IPS DF 6.9 (cell line): ENCODE data around the gene LRP1B.

Experiments used
- DNase-seq: peaks from one replicate; pipeline ENCODE4 v3.0.0-alpha.2; 2013; ENCODE audit warnings: low read depth, low spot score
- H3K27ac ChIP-seq: one replicate; pipeline ENCODE4 v1.5.1; 2013; ENCODE audit warnings: low read length, control low read depth
- H3K27me3 ChIP-seq: 2 replicates; pipeline ENCODE4 v1.6.1; 2013; ENCODE audit warnings: mild to moderate bottlenecking, low read length; ENCODE audit not compliant: control insufficient read depth, insufficient read depth
- H3K36me3 ChIP-seq: 2 replicates; pipeline ENCODE4 v1.6.1; 2013; ENCODE audit warnings: low read length; ENCODE audit not compliant: control insufficient read depth, insufficient read depth
- H3K4me1 ChIP-seq: 2 replicates; pipeline ENCODE4 v1.6.1; 2013; ENCODE audit warnings: low read length; ENCODE audit not compliant: control insufficient read depth, insufficient read depth
- H3K4me3 ChIP-seq: 2 replicates; pipeline ENCODE4 v1.5.1; 2013; ENCODE audit warnings: mild to moderate bottlenecking, low read length
- H3K9me3 ChIP-seq: 2 replicates; pipeline ENCODE4 v1.6.1; 2013; ENCODE audit warnings: low read length, inconsistent platforms; ENCODE audit not compliant: control insufficient read depth, insufficient read depth
- WGBS: extraction: QIAGEN DNeasy Blood & Tissue Kit; methylation state at CpG from one replicate; pipeline ENCODE4 v1.1.7; 2013; ENCODE audit warnings: mixed read lengths, missing lambda C conversion rate; ENCODE audit not compliant: insufficient read length, insufficient coverage; 5-methylcytosine and 5-hydroxymethylcytosine counted together

The LRP1B gene

GRCh38 chr2:141381946-141382345 is 748.9 kb downstream of the LRP1B start:
- H3K36me3 ChIP-seq, result no peaks in the 10 kb centered on the region
- WGBS, result no CpG with 5 or more reads among the region's 1 CpG
- H3K4me3 ChIP-seq, result no peak overlapping the region
- H3K4me1 ChIP-seq, result no peaks in the 10 kb centered on the region
- no peaks in the 10 kb centered on the region for H3K27me3 ChIP-seq
- no peak for DNase-seq
- no peaks in the 10 kb centered on the region for H3K9me3 ChIP-seq
- H3K27ac ChIP-seq, result no peak overlapping the region

DNA sequence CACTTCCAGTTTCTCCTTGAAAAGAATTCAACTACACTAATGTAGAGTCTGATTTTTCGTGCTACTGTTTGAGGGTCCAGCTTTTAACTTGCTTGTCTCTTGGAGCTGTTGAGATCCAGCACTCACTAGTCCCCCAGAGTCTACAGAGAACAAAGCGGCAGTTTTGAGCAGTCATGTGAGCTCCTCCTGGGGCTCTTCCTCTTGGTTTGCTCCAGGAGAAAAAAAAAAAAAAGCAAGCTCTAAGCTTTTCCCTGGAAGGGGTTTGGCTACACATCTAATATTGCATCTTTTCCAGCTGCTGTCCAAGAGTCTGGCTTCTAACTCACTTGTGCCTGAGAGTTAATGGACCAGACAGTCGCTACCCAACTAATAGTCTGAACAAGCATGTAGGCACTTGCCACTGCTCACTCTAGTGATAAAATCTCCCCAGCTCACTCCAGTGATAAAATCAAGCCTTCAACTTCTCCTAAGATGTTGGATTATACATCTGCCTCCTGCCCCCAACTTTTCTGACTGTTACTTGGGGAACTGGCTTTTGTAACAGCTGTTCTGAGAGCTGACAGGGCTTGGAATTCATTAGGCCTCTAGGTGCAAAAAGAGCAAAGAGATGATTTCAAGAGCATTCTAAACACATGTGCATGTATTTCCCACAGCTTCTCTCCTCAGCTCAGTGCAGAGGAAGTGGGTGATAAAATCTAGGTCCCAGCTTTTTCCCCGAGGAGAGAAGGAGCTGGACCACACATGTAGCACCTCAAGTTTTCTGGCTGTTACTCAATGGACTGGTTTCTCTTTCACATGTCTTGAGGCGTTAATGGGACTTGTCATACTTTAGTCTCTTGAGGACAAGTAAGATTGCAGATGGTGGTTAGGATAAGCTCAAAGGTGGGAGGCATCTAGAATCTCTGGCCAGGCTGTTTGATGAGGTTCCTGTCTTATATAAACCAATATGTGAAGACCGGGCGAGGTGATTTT is 750.5 kb downstream of the LRP1B start:
- Histone ChIP-seq H3K27me3 (no peaks in the 10 kb centered on the region), H3K4me1 (no peaks in the 10 kb centered on the region), H3K4me3 (no peak overlapping the region), H3K36me3 (no peaks in the 10 kb centered on the region), H3K27ac (no peak overlapping the region), H3K9me3 (no peaks in the 10 kb centered on the region)
- WGBS, result no CpG with 5 or more reads among the region's 7 CpGs
- DNase-seq, result no peak

- Histone ChIP-seq H3K4me1 (no peaks in the 10 kb centered on the region), H3K36me3 (no peaks in the 10 kb centered on the region), H3K27ac (no peak overlapping the region), H3K9me3 (no peaks in the 10 kb centered on the region), H3K4me3 (no peak overlapping the region), H3K27me3 (no peaks in the 10 kb centered on the region)
- DNase-seq, result no peak
- WGBS, result no CpG with 5 or more reads among the region's 1 CpG
These were observed 766.0 kb downstream of the LRP1B start for GRCh38 chr2:141364821-141365220.

DNA sequence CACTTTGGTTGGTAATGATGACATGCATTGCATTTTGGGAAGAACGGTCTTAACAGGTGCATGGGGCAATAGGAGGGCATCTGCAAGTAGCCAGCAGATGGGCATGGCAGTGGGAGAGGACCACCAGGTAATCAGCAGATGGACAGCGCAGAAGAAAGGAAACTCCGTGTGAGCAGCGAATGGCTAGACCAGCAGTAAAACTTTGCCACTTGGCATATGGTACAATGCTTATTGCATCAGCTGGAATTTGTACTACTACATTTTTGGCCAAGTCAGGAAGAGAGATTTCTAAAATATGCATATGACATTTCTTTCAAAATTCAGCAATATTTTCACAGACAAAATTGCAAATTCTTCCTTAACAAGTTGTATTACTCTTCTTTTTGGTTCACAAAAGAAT is 768.5 kb downstream of the LRP1B start:
- Histone ChIP-seq H3K4me1 (no peaks in the 10 kb centered on the region), H3K9me3 (no peaks in the 10 kb centered on the region), H3K27me3 (no peaks in the 10 kb centered on the region), H3K4me3 (no peak overlapping the region), H3K27ac (no peak overlapping the region), H3K36me3 (no peaks in the 10 kb centered on the region)
- no peak for DNase-seq
- WGBS, result no CpG with 5 or more reads among the region's 4 CpGs

- Histone ChIP-seq H3K36me3 (no peaks in the 10 kb centered on the region), H3K4me1 (no peaks in the 10 kb centered on the region), H3K27ac (no peak overlapping the region), H3K4me3 (no peak overlapping the region), H3K9me3 (no peaks in the 10 kb centered on the region), H3K27me3 (no peaks in the 10 kb centered on the region)
- DNase-seq, result no peak
- no CpG with 5 or more reads among the region's 1 CpG for WGBS
These were observed 782.3 kb downstream of the LRP1B start for GRCh38 chr2:141348481-141348880.

- Histone ChIP-seq H3K4me1 (no peaks in the 10 kb centered on the region), H3K4me3 (no peak overlapping the region), H3K36me3 (no peaks in the 10 kb centered on the region), H3K27me3 (no peaks in the 10 kb centered on the region), H3K27ac (no peak overlapping the region), H3K9me3 (no peaks in the 10 kb centered on the region)
- no peak for DNase-seq
- no CpG with 5 or more reads among the region's 2 CpGs for WGBS
These were observed 789.4 kb downstream of the LRP1B start for GRCh38 chr2:141341444-141341843.

DNA sequence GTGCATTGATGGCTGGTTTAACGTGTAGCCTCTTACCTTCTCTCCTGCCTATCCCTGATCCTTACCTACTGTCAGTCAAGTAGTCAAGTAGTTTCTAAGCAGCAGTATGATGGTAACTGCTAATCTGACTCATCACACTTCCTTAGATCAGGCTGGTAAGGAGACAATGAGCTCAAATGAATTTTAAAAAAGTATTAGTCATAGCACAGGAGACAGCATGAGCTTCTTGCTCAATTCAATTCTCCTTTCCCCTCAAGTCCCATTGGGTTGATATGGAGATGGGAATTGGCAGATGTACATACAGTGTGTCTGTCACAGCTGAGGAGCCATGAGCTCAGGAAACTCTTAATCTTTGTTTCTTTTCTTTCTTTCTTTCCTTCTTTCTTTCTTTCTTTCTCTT is 799.7 kb downstream of the LRP1B start:
- H3K27ac ChIP-seq, result no peak overlapping the region
- no CpG with 5 or more reads among the region's 1 CpG for WGBS
- DNase-seq, result no peak

DNA sequence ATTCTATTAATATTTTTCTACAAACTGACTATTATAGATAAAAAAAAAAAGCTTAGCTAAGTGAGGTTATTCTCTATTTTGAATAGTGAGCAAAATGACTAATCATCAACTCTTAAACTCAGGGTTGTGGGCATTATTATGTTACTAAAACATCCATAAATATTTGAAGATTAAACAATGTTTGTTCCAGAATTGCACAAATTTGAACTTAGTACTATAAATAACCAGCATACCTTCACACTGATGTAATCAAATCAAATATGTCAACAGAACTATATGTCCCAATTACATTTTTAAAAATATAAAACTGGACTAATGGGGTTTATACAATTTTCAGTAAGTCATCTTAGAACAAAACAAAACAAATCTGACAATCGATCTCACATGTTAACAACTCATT is 800.9 kb downstream of the LRP1B start:
- H3K27ac ChIP-seq, result no peak overlapping the region
- no CpG with 5 or more reads among the region's 1 CpG for WGBS
- H3K9me3 ChIP-seq, result no peaks in the 10 kb centered on the region
- no peak overlapping the region for H3K4me3 ChIP-seq
- H3K36me3 ChIP-seq, result no peaks in the 10 kb centered on the region
- DNase-seq, result no peak
- no peaks in the 10 kb centered on the region for H3K27me3 ChIP-seq
- no peaks in the 10 kb centered on the region for H3K4me1 ChIP-seq

More for the DNA sequence above, 799.7 kb downstream of the LRP1B start:
- Histone ChIP-seq H3K4me3 (no peak overlapping the region), H3K27me3 (no peaks in the 10 kb centered on the region), H3K9me3 (no peaks in the 10 kb centered on the region), H3K36me3 (no peaks in the 10 kb centered on the region), H3K4me1 (no peaks in the 10 kb centered on the region)

GRCh38 chr2:141323571-141323970 is 807.2 kb downstream of the LRP1B start:
- no peak overlapping the region for H3K27ac ChIP-seq
- H3K4me3 ChIP-seq, result no peak overlapping the region
- no peaks in the 10 kb centered on the region for H3K27me3 ChIP-seq
- no peaks in the 10 kb centered on the region for H3K36me3 ChIP-seq
- no peaks in the 10 kb centered on the region for H3K9me3 ChIP-seq
- H3K4me1 ChIP-seq, result no peaks in the 10 kb centered on the region
- no peak for DNase-seq
- no CpG with 5 or more reads among the region's 2 CpGs for WGBS

DNA sequence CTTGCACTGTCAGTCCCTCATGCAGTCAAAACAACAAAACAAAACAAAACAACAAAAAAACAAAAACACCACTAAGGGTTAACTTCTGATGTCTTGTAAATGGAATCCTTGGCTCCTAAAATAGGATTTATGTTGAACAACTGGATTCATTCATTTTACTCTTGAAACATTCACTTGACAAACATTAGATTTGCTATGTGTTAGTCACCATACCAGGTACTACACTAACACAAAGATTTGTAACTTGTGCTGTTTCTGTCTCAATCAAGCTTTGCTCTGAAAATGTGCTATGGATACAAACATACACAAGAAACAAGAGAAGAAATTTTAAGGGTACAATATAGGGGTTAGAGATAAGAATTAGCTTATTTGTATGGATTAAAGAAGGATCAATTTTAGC is 812.8 kb downstream of the LRP1B start:
- no peak overlapping the region for H3K4me3 ChIP-seq

GRCh38 chr2:141316606-141317005 is 814.2 kb downstream of the LRP1B start:
- no CpG with 5 or more reads among the region's 3 CpGs for WGBS
- Histone ChIP-seq H3K27ac (no peak overlapping the region), H3K4me1 (no peaks in the 10 kb centered on the region), H3K4me3 (no peak overlapping the region), H3K36me3 (no peaks in the 10 kb centered on the region), H3K9me3 (no peaks in the 10 kb centered on the region), H3K27me3 (no peaks in the 10 kb centered on the region)
- no peak for DNase-seq

More for the DNA sequence above, 812.8 kb downstream of the LRP1B start:
- DNase-seq, result no peak
- Histone ChIP-seq H3K4me1 (no peaks in the 10 kb centered on the region), H3K27me3 (no peaks in the 10 kb centered on the region), H3K36me3 (no peaks in the 10 kb centered on the region), H3K27ac (no peak overlapping the region), H3K9me3 (no peaks in the 10 kb centered on the region)
